ENCODE results near the gene COA8.
"Not testable (repeated sequence)": the region's sequence is repeated elsewhere in the genome, so short reads cannot be mapped to it uniquely, and the experiment has no call there.

- not testable (repeated sequence) for TF ChIP-seq CTCF (IDR thresholded peaks at IDR 0.05); POLR2A (IDR thresholded peaks at IDR 0.05); POLR2AphosphoS5 (IDR thresholded peaks at IDR 0.05; ENCODE audit: insufficient read depth in 1 of 2, low read depth in 1 of 2)
These were observed 37.1 kb upstream of the COA8 start for GRCh38 chr14:103525430-103526246.

Measured in vagina (tissue), 2 donors.